Neuron (in vitro differentiated cells): ENCODE measurements around the gene S1PR5.
"Not testable (repeated sequence)": the region's sequence is repeated elsewhere in the genome, so short reads cannot be mapped to it uniquely, and the experiment has no call there.

Experiments used
- H2AFZ ChIP-seq: one replicate; pipeline ENCODE4 v1.6.1; 2013; ENCODE audit warnings: low read depth, mild to moderate bottlenecking, inconsistent platforms, low read length, moderate library complexity
- H3K27me3 ChIP-seq: one replicate; pipeline ENCODE4 v1.6.1; 2013; ENCODE audit warnings: low read length; ENCODE audit not compliant: insufficient read depth
- H3K36me3 ChIP-seq: one replicate; pipeline ENCODE4 v1.6.1; 2013; ENCODE audit warnings: low read length; ENCODE audit not compliant: insufficient read depth
- H3K4me1 ChIP-seq: one replicate; pipeline ENCODE4 v1.6.1; 2013; ENCODE audit warnings: low read length; ENCODE audit not compliant: insufficient read depth
- H3K4me3 ChIP-seq: 2 replicates; pipeline ENCODE4 v1.5.1; 2013; ENCODE audit warnings: mild to moderate bottlenecking, low read length, moderate library complexity
- H3K9me3 ChIP-seq: one replicate; pipeline ENCODE4 v1.6.1; 2013; ENCODE audit warnings: low read length

The S1PR5 gene

DNA sequence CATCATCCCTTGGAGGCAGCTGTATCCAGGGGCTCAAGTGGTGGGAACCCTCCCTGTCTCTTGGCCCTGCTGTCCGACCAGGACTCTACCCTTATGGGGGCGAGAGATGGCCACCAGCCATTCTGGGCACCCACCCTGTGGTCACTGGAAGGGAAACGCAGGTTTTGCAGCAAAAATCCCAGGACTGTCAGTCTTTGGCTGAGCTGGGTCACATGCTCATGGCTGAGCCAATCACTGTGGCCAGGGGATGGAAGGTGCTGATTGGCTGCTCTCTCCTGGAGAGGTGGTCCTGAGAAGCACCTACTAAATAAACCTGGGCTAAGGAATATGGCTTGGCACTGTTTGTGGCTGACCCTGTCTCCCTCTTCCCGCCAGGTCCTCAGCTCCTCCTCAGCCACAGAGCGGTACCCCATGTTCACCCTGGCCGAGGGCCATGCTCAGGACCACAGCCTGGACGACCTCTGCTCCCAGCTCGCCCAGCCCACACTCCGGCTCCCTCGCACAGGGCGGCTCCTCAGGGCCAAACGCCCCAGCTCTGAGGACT, 35.3 kb upstream of the S1PR5 start:
- no peaks in the 10 kb centered on the region for H3K27me3 ChIP-seq
- no peaks in the 10 kb centered on the region for H3K9me3 ChIP-seq
- H3K36me3 ChIP-seq = peaks cover 76% of the 10 kb centered on the region
- no peaks in the 10 kb centered on the region for H3K4me1 ChIP-seq
- no peak overlapping the region for H2AFZ ChIP-seq
- H3K4me3 ChIP-seq = no peak overlapping the region

DNA sequence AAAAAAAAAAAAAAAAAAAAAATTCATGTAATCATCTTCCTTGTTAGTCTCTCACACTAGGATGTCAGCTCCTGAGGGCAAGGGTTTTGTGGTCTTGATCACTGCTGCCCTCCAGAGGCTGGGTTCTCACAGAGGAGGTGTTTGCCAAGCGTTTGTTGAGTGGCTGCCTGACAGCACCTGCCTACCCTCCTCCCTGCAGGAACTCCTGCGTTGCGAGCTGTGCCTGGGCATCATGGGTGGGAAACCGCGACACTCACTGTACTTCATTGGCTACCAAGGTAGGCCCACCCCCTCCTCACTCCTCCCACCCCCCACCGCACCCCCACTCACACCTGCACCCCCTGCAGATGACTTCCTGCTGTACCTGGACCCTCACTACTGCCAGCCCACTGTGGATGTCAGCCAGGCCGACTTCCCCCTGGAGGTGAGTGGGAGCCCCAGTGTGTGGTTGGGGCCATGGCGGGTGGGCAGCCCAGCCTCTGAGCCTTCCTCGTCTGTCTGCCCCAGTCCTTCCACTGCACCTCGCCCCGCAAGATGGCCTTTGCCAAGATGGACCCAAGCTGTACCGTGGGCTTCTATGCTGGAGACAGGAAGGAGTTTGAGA, 34.6 kb upstream of the S1PR5 start:
- Histone ChIP-seq H2AFZ (no peak overlapping the region), H3K36me3 (peaks cover 78% of the 10 kb centered on the region), H3K27me3 (no peaks in the 10 kb centered on the region), H3K4me1 (no peaks in the 10 kb centered on the region), H3K4me3 (no peak overlapping the region), H3K9me3 (no peaks in the 10 kb centered on the region)

DNA sequence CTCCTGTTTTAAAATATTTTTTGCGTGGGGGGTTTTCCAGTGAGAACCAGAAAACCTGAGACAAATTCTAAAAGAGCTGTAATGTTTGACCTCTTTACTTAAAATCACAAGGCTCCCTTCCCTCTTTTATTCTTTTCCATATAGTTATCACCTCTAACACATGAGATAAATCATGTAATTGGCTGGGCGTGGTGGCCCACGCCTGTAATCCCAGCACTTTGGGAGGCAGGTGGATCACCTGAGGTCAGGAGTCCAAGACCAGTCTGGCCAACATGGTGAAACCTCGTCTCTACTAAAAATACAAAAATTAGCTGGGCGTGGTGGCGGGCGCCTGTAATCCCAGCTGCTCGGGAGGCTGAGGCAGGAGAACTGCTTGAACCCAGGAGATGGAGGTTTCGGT, 33.8 kb upstream of the S1PR5 start:
- not testable (repeated sequence) for H2AFZ ChIP-seq, H3K27me3 ChIP-seq, H3K4me3 ChIP-seq, H3K9me3 ChIP-seq, H3K4me1 ChIP-seq
- H3K36me3 ChIP-seq = peaks cover 76% of the 10 kb centered on the region

DNA sequence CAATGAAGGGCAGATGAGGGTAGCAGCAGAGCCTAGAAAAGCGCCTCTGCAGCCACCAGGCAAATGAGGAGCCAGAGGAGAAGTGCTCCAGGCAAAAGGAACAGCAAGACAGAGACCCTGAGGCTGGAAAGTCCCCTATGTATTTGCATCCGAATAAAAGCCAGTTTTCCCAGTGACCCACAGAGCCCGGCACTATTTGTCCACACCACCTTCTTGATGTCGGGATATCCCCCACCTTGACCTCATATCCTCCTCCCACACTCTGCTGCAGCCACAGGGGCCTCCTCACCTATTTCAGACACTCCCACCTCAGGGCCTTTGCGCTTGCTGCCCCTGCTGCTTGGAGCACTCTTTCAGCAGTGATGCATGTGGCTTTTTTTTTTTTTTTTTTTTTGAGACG, 33.1 kb upstream of the S1PR5 start:
- H3K4me1 ChIP-seq = no peaks in the 10 kb centered on the region
- no peaks in the 10 kb centered on the region for H3K27me3 ChIP-seq
- H3K36me3 ChIP-seq = peaks cover 70% of the 10 kb centered on the region
- no peak overlapping the region for H3K4me3 ChIP-seq
- no peak overlapping the region for H2AFZ ChIP-seq
- H3K9me3 ChIP-seq = no peaks in the 10 kb centered on the region

DNA sequence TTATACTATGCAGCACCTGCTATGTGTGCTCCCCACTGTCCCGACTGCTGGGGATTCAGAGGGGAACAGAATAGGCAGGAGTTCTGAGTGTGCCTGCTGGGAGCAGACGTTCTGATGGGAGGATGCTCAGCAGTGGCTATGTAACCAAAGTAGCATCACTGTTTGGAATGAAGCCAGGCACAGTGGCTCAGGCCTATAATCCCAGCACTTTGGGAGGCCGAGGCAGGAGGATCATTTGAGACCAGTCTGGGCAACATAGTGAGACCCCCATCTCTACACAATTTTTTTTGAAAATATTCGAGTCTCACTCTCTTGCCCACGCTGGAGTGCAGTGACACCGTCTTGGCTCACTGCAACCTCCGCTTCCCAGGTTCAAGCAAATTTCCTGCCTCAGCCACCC, 32.5 kb upstream of the S1PR5 start:
- H2AFZ ChIP-seq = no peak overlapping the region
- H3K27me3 ChIP-seq = no peaks in the 10 kb centered on the region
- H3K4me1 ChIP-seq = peaks cover 4% of the 10 kb centered on the region
- no peaks in the 10 kb centered on the region for H3K9me3 ChIP-seq
- peaks cover 66% of the 10 kb centered on the region for H3K36me3 ChIP-seq
- no peak overlapping the region for H3K4me3 ChIP-seq

DNA sequence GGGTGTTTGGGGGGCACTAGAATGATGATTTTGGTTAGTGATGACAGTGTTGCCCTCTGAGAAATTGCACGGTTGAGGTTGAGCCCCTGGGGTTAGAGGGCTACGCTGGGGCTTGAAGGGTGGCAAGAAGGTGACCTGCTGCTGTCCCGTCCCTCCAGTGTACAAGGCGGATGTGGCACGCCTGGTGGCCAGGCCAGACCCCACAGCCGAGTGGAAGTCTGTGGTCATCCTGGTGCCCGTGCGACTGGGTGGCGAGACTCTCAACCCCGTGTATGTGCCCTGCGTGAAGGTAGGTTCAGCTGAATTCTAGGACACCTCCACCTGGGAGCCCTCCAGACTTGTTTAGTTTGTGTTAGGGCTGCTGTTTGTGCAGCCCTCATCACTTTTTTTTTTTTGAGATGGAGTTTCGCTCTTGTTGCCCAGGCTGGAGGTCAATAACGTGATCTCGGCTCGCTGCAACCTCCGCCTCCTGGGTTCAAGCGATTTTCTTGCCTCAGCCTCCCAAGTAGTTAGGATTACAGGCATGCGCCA, 31.6 kb upstream of the S1PR5 start:
- Histone ChIP-seq H3K4me3 (no peak overlapping the region), H3K27me3 (no peaks in the 10 kb centered on the region), H3K4me1 (peaks cover 10% of the 10 kb centered on the region), H3K36me3 (peaks cover 57% of the 10 kb centered on the region), H3K9me3 (no peaks in the 10 kb centered on the region), H2AFZ (no peak overlapping the region)

DNA sequence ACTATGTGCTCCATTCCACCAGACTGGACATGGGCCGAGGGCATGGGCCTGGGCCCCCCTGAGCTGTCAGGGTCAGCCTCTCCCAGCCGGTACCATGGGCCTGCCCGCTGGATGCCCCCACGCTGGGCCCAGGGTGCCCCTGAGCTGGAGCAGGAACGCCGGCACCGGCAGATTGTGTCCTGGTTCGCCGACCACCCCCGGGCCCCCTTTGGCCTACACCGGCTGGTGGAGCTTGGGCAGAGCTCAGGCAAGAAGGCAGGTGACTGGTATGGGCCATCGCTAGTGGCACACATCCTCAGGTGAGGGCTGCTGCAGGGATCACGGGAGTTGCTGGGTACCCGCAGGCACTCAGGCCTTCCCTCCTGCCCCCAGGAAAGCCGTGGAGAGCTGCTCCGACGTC, 29.6 kb upstream of the S1PR5 start:
- Histone ChIP-seq H3K36me3 (peaks cover 38% of the 10 kb centered on the region), H3K4me3 (no peak overlapping the region), H3K4me1 (peaks cover 10% of the 10 kb centered on the region), H3K27me3 (no peaks in the 10 kb centered on the region), H2AFZ (no peak overlapping the region), H3K9me3 (no peaks in the 10 kb centered on the region)

DNA sequence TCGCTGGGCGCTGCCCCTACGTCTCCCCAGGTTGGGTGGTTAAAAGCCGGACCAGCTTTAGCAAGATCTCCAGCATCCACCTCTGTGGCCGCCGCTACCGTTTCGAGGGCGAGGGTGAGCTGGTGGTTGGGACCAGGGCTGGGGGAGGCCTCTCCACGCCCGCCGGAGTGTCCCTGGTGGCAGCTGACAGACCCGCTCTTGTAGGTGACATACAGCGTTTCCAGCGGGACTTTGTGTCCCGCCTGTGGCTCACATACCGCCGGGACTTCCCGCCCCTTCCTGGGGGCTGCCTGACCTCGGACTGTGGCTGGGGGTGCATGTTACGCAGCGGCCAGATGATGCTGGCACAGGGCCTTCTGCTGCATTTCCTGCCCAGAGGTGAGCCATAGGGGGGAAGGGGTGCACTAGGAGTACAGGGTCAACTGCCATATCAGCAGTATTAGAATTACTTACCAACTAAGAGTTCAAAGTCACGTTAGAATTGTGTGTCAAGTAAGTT, 27.6 kb upstream of the S1PR5 start:
- peaks cover 28% of the 10 kb centered on the region for H3K36me3 ChIP-seq
- no peak overlapping the region for H2AFZ ChIP-seq
- H3K4me3 ChIP-seq = peak overlapping the region; percentile 99
- peaks cover 10% of the 10 kb centered on the region for H3K4me1 ChIP-seq
- H3K27me3 ChIP-seq = no peaks in the 10 kb centered on the region
- no peaks in the 10 kb centered on the region for H3K9me3 ChIP-seq

DNA sequence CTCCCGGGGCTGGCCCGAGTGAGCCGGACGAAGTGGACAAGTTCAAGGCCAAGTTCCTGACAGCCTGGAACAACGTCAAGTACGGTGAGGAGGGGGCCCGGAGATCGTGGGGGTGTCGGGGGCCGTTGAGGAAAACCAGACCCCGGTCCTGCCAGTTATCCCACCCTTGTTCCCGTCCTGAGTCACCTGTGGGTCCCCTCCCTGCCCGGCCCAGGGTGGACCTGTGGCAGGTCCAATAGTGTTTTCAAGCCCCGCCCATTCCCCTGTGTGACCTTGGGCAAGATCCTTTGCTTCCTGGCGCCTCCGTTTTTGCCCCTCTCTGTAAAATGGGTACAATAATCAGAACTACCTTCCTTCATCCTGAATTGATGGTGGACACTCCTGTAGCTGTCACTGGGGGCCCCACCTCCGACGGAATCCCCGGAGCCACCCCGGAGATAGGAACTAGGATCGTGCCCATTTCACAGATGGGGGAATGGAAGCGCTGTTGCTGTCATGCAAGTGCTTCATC, 27.1 kb upstream of the S1PR5 start:
- H3K27me3 ChIP-seq = no peaks in the 10 kb centered on the region
- peaks cover 25% of the 10 kb centered on the region for H3K36me3 ChIP-seq
- peak overlapping the region; percentile 85 for H2AFZ ChIP-seq
- peak overlapping the region; percentile 99 for H3K4me3 ChIP-seq
- H3K9me3 ChIP-seq = no peaks in the 10 kb centered on the region
- H3K4me1 ChIP-seq = peaks cover 10% of the 10 kb centered on the region

DNA sequence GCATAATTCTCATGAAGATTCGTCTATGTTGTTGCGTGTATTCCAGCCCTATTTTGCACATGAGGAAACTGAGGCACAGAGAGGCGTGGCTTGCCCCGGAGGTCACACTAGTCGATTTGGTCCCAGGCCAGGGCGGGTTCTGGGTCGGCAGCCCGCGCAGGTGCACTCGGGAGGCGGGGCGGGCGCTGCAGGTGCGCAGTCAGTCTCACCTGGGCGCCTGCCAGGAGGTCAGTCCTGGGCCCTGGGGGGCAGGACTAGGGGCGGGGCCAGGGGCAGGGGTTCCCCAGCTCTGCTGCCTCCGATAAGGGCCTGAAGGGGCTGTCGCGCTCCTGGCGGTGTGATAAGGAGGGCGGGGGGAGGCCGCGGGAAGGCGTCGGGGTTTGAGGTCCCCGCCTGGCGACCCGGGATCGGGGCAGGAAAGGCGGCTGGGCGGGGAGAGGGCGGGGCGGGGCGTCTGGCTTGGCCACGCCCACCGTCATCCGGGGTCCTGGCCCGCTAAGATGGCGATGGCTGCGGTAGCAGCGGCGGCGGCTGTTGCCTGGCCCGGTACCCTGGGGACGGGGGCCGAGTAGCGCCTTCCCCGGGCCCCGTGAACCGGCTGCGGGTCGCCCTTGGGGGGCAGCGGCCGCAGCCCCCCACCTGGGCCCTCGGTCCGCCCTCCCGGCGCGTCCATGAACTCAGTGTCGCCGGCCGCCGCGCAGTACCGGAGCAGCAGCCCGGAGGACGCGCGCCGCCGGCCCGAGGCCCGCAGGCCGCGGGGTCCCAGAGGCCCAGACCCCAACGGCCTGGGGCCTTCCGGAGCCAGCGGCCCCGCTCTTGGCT, 26.4 kb upstream of the S1PR5 start, which contains the start of gene ATG4D:
TSS of gene ATG4D (plus strand) at position 485 of the 822 bp plus-strand sequence. CDS start at position 672, 187 bp downstream.
- Histone ChIP-seq H2AFZ (peak within 1 kb of the TSS; percentile 85), H3K27me3 (no peaks in the 10 kb centered on the region), H3K4me3 (peak within 1 kb of the TSS; percentile 99), H3K36me3 (peaks cover 18% of the 10 kb centered on the region), H3K9me3 (no peaks in the 10 kb centered on the region), H3K4me1 (peaks cover 10% of the 10 kb centered on the region)

DNA sequence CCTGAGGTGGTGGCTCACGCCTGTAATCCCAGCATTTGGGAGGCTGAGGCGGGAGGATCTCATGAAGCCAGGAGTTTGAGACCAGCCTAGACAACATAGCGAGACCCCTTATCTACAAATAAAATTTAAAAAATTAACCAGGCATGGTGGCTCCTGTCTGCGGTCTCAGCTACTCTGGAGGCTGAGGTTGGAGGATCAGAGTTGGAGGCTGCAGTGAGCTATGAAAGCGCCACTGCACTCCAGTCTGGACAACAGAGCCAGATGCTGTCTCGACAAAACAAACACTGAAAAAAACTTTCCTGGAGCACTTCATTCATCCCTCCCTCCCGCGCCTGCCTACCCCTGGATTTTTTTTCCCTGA, 25.8 kb upstream of the S1PR5 start:
- Histone ChIP-seq H3K4me1 (peaks cover 10% of the 10 kb centered on the region), H3K36me3 (peaks cover 14% of the 10 kb centered on the region), H3K27me3 (peaks cover 3% of the 10 kb centered on the region), H2AFZ (peak overlapping the region; percentile 85), H3K9me3 (no peaks in the 10 kb centered on the region), H3K4me3 (peak overlapping the region; percentile 99)

DNA sequence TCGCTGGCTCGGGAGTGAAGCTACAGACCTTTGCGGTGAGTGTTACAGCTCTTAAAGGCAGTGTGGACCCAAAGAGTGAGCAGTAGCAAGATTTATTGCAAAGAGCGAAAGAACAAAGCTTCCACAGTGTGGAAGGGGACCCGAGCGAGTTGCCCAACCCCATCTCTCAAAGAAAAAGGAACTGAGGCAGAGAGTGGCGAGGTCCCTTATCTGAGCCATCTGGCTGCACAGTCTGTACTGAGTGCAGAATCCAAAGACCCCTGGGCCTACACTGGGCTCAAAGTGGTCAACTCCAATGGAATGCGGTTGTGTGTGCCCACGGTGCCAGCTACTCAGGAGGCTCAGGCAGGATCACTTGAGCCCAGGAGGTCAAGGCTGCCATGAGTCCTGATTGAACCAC, 21.8 kb upstream of the S1PR5 start:
- not testable (repeated sequence) for H2AFZ ChIP-seq, H3K9me3 ChIP-seq, H3K27me3 ChIP-seq, H3K4me1 ChIP-seq, H3K4me3 ChIP-seq, H3K36me3 ChIP-seq
